K562 (cell line): ENCODE measurements around the gene IMPG1. TPM values are rescaled to one million over a fixed set of nuclear protein-coding genes. Genes with fewer than 3 reads are reported as not detected.

ENCODE experiments used
- ATAC-seq: fragments of 200-7000 bp; cut with Tn5 transposase; 3 replicates; pipeline ENCODE4 v1.9.1; 2020; ENCODE audit warnings: moderate library complexity
- BruUV-seq: library from RNA; stranded (reverse); fragments of 400-500 nt; replicated peaks from 2 replicates; lab custom pipeline; 2021; lab: Mats Ljungman, UMichigan
- CTCF ChIA-PET: fragments of 300-600 bp; formaldehyde crosslinking; extraction: SDS; loops from one replicate; lab custom pipeline; 2021; ENCODE audit warnings: low intra/inter-chr PET ratio; lab: Yijun Ruan, JAX
- POLR2A ChIA-PET: fragments of 300-600, 350-650 bp; sonication (Branson Sonifier 250); formaldehyde crosslinking; extraction: SDS; loops from one replicate; lab custom pipeline; 2021; ENCODE audit warnings: antibody characterized with exemption, inconsistent platforms; lab: Yijun Ruan, JAX
- DNase-seq, 4 experiments: peaks; one replicate each; pipeline versions ENCODE4 v3.0.0 to v3.0.0-alpha.2; 2011 to 2018; ENCODE audit warnings: low spot score in 3 of 4, mixed read lengths in 3 of 4; ENCODE audit errors: extremely low read depth in 1 of 4
- FAIRE-seq: peaks from 2 replicates; lab custom pipeline; 2011; peaks lifted over from hg19 to GRCh38; lab: Jason Lieb, UNC
- H2AFZ ChIP-seq: 2 replicates; pipeline ENCODE4 v1.6.0; 2011; ENCODE audit warnings: low read depth, low read length, control low read depth, inconsistent platforms
- H3K27ac ChIP-seq: fragments of 200-600 bp; 3 replicates; pipeline ENCODE4 v1.8.0; 2011; ENCODE audit warnings: low read depth, mild to moderate bottlenecking, control low read depth, inconsistent platforms, low read length, moderate library complexity, mixed read lengths; ENCODE audit errors: extremely low read depth
- H3K27me3 ChIP-seq, 2 experiments: fragments of 300-600 bp in 1 of 2; 2 replicates in 1 of 2; 3 replicates in 1 of 2; pipeline versions ENCODE4 v1.6.0 to v1.8.0; 2011; ENCODE audit warnings: inconsistent platforms in 2 of 2, low read length in 2 of 2, mild to moderate bottlenecking in 1 of 2, mixed read lengths in 1 of 2, moderate library complexity in 1 of 2; ENCODE audit not compliant: control insufficient read depth in 2 of 2, insufficient read depth in 2 of 2
- H3K36me3 ChIP-seq: fragments of 300-600 bp; 3 replicates; pipeline ENCODE4 v1.8.0; 2011; ENCODE audit warnings: mild to moderate bottlenecking, low read length, inconsistent platforms; ENCODE audit not compliant: control insufficient read depth, insufficient read depth
- H3K4me1 ChIP-seq, 2 experiments: fragments of 200-600 bp in 1 of 2; replicated peaks in 1 of 2; 2 replicates in 1 of 2; 3 replicates in 1 of 2; pipeline versions ENCODE4 v1.5.1 to v1.8.0; 2011; ENCODE audit warnings: inconsistent platforms in 2 of 2, low read length in 2 of 2, mild to moderate bottlenecking in 1 of 2, mixed read lengths in 1 of 2, moderate library complexity in 1 of 2; ENCODE audit not compliant: control insufficient read depth in 2 of 2, insufficient read depth in 2 of 2
- H3K4me2 ChIP-seq: 2 replicates; pipeline ENCODE4 v1.6.1; 2011; ENCODE audit warnings: low read length, control low read depth, inconsistent platforms, mixed read lengths; ENCODE audit not compliant: insufficient read depth
- H3K4me3 ChIP-seq: fragments of 200-600 bp; sonication (generic), shearing (Covaris generic); 2 replicates; pipeline ENCODE4 v1.5.1; 2016; ENCODE audit warnings: control low read depth, inconsistent platforms
- H3K79me2 ChIP-seq: fragments of 200-600 bp; 3 replicates; pipeline ENCODE4 v1.8.0; 2011; ENCODE audit warnings: low read length, inconsistent platforms; ENCODE audit not compliant: control insufficient read depth, insufficient read depth
- H3K9ac ChIP-seq, 2 experiments: 2 replicates each; pipeline versions ENCODE4 v1.6.0 to v1.6.1; 2011; ENCODE audit warnings: low read depth in 2 of 2, low read length in 2 of 2, control low read depth in 1 of 2, inconsistent platforms in 1 of 2, mild to moderate bottlenecking in 1 of 2, mixed read lengths in 1 of 2; ENCODE audit not compliant: insufficient read depth in 1 of 2
- H3K9me1 ChIP-seq: one replicate; pipeline ENCODE4 v1.6.0; 2011; ENCODE audit warnings: inconsistent platforms, mild to moderate bottlenecking, low read length, moderate library complexity; ENCODE audit not compliant: control insufficient read depth, insufficient read depth
- H3K9me3 ChIP-seq: replicated peaks from 2 replicates; pipeline ENCODE4 v1.5.1; 2011; ENCODE audit warnings: low read depth, low read length, inconsistent platforms; ENCODE audit not compliant: control insufficient read depth, insufficient read depth
- H4K20me1 ChIP-seq: replicated peaks from 2 replicates; pipeline ENCODE4 v1.6.1; 2011; ENCODE audit warnings: low read length, inconsistent platforms, mixed read lengths; ENCODE audit not compliant: control insufficient read depth, insufficient read depth
- SRF ChIP-seq, 2 experiments: fragments of 250-450, 450-650 bp in 1 of 2; sonication (Bioruptor Pico) in 1 of 2; sonication (generic) in 1 of 2; formaldehyde crosslinking; IDR thresholded peaks; 2 replicates each; pipeline versions ENCODE4 v1.5.0 to v1.5.1; 2020 to 2022; ENCODE audit warnings: mild to moderate bottlenecking in 1 of 2, missing genetic modification reagents in 1 of 2
- ZNF324 ChIP-seq: fragments of 250-450 bp; sonication (Bioruptor Pico); IDR thresholded peaks from 2 replicates; pipeline ENCODE4 v1.4.0; 2020; ENCODE audit warnings: mild to moderate bottlenecking
- ZNF717 ChIP-seq: fragments of 250-450 bp; sonication (Bioruptor Pico); IDR thresholded peaks from 2 replicates; pipeline ENCODE4 v1.5.0; 2021
- WGBS: fragments of 100-300 bp; shearing (Covaris generic); methylation state at CpG from one replicate; pipeline ENCODE4 v1.1.6; 2016; ENCODE audit warnings: low coverage, mixed read lengths; ENCODE audit not compliant: insufficient coverage; ENCODE audit errors: missing lambda C conversion rate; 5-methylcytosine and 5-hydroxymethylcytosine counted together
- in situ Hi-C: fragments of 300-500 bp; cut with MboI; formaldehyde crosslinking; loops from 4 replicates; pipeline ENCODE4 v1.15.0; 2018; ENCODE audit warnings: inconsistent platforms, mixed read lengths
- intact Hi-C: fragments of 100-400 bp; cut with micrococcal nuclease; formaldehyde crosslinking; loops from 2 replicates; pipeline ENCODE4 v1.14.2; 2022
- polyA plus RNA-seq, 8 experiments: library from polyadenylated mRNA; depleted of rRNA in 4 of 8; stranded (reverse) in 5 of 8; unstranded in 3 of 8; fragments of >200 nt; fragmentation: Nextera tagmentation in 2 of 8; fragmentation: Illumina TruSeq in 1 of 8; extraction: Ambion mirVana in 2 of 8; extraction: Trizol in 1 of 8; gene quantifications; 2 replicates each; pipeline versions ENCODE4 v1.2.1 to v1.2.3, GENCODE V29; 2011 to 2014; ENCODE audit warnings: inconsistent platforms in 1 of 8, missing spikeins in 1 of 8
- total RNA-seq, 7 experiments: library from RNA; depleted of rRNA in 6 of 7; stranded (reverse); fragments of >200 nt in 6 of 7; fragmentation: Illumina TruSeq in 2 of 7; extraction: Trizol in 2 of 7; gene quantifications; 2 replicates each; pipeline versions ENCODE4 v1.2.1 to v1.2.3, GENCODE V29; 2011 to 2021; ENCODE audit warnings: low replicate concordance in 1 of 7
- TF ChIP-seq, protein P1 (sequence below), 2 experiments: IDR thresholded peaks in 1 of 2; conservative IDR thresholded peaks in 1 of 2; 2 replicates each; pipeline ENCODE4 v1.6.1; 2016; ENCODE audit warnings: low read depth in 2 of 2, mild to moderate bottlenecking in 1 of 2, missing compliant biosample characterization in 1 of 2, missing genetic modification characterization in 1 of 2, moderate library complexity in 1 of 2

The IMPG1 gene
- total and polyA plus RNA-seq, 9 of the 15 experiments (the other 6 are each of a cell fraction or from before 2014, with no cell fraction given): not detected

DNA sequence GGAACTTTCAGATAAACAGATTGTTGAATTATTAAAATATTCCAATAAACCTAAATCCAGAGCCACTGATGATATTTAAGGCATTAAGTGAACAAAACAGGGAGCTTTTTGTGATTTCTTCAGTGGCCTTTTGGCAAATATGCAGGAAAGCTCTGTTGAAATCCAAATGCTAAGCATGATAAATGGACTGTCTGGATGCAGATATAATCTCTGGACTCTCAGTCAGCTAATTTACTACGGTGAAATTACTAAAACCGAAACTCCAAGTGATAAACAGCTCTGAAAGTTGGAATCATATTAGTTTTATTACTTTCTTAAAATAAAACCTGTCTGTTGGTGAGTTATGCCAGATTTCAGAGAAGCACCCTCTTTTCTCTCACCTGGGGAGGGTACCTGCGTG is 120.3 kb downstream of the IMPG1 start:
- DNase-seq: no peak
- Histone ChIP-seq H3K9me3 (no peaks in the 10 kb centered on the region), H3K4me2 (no peak overlapping the region), H2AFZ (no peak overlapping the region), H3K4me3 (no peak overlapping the region), H3K4me1 (no peaks in the 10 kb centered on the region), H3K79me2 (no peaks in the 10 kb centered on the region), H3K27me3 (no peaks in the 10 kb centered on the region), H3K36me3 (no peaks in the 10 kb centered on the region), H4K20me1 (no peaks in the 10 kb centered on the region), H3K9me1 (no peaks in the 10 kb centered on the region), H3K9ac (no peak overlapping the region), H3K27ac (no peak overlapping the region)
- TF ChIP-seq SRF (CRISPR knock-in tag; IDR thresholded peaks at IDR 0.05) (no peak), ZNF324 (CRISPR knock-in tag) (no peak), ZNF717 (no peak)
- TF ChIP-seq, protein P1, sequence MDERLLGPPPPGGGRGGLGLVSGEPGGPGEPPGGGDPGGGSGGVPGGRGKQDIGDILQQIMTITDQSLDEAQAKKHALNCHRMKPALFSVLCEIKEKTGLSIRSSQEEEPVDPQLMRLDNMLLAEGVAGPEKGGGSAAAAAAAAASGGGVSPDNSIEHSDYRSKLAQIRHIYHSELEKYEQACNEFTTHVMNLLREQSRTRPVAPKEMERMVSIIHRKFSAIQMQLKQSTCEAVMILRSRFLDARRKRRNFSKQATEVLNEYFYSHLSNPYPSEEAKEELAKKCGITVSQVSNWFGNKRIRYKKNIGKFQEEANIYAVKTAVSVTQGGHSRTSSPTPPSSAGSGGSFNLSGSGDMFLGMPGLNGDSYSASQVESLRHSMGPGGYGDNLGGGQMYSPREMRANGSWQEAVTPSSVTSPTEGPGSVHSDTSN (CRISPR knock-in tag; IDR thresholded peaks at IDR 0.05; ENCODE audit: low read depth): no peak
- TF ChIP-seq, protein P1 (tag; conservative IDR thresholded peaks at IDR 0.05; ENCODE audit: low read depth): peak; percentile 64
- ATAC-seq: no peak
- 0% methylated on average over 3 of the region's 3 CpGs for WGBS
- CTCF ChIA-PET: no interaction called here
- BruUV-seq: no TSS peak
- intact Hi-C loops (no loop called here), in situ Hi-C loops (no loop called here)
- FAIRE-seq: no peak
- POLR2A ChIA-PET: no interaction called here
